KOPT-K1 (cell line): ENCODE measurements around the gene KLK6.

Source experiments
- H3K27ac ChIP-seq: fragments of 200-600 bp; sonication (generic); 2 replicates; pipeline ENCODE4 v1.5.1; 2016; ENCODE audit warnings: antibody characterized with exemption, mild to moderate bottlenecking, low read depth, low read length; ENCODE audit not compliant: poor library complexity, severe bottlenecking
- H3K36me3 ChIP-seq: fragments of 200-600 bp; sonication (generic); 2 replicates; pipeline ENCODE4 v1.5.1; 2017; ENCODE audit warnings: antibody characterized with exemption, mild to moderate bottlenecking, low read length, moderate library complexity; ENCODE audit not compliant: insufficient read depth
- H3K9me3 ChIP-seq: fragments of 200-600 bp; sonication (generic); 2 replicates; pipeline ENCODE4 v1.5.1; 2017; ENCODE audit warnings: antibody characterized with exemption, low read length, mild to moderate bottlenecking; ENCODE audit not compliant: insufficient read depth, poor library complexity, severe bottlenecking

The KLK6 gene

DNA sequence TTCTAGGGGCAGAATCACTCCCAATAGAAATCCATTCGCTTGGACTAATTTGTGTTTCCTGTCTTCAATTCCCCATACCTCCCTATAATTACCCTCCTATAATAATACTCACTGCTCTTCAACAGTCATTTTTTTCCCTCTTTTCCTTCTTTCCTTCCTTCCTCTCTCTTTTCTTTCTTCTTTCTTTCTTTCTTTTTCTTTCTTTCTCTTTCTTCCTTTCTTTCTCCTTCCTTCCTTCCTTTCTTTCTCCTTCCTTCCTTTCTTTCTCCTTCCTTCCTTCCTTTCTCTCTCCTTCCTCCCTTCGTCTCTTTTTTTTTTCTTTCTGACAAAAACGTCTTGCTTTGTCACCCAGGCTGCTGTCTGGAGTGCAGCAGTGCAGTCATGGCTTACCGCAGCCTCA, 24.6 kb downstream of the KLK6 start:
- Histone ChIP-seq H3K36me3 (no peaks in the 10 kb centered on the region), H3K27ac (no peak overlapping the region), H3K9me3 (no peaks in the 10 kb centered on the region)

DNA sequence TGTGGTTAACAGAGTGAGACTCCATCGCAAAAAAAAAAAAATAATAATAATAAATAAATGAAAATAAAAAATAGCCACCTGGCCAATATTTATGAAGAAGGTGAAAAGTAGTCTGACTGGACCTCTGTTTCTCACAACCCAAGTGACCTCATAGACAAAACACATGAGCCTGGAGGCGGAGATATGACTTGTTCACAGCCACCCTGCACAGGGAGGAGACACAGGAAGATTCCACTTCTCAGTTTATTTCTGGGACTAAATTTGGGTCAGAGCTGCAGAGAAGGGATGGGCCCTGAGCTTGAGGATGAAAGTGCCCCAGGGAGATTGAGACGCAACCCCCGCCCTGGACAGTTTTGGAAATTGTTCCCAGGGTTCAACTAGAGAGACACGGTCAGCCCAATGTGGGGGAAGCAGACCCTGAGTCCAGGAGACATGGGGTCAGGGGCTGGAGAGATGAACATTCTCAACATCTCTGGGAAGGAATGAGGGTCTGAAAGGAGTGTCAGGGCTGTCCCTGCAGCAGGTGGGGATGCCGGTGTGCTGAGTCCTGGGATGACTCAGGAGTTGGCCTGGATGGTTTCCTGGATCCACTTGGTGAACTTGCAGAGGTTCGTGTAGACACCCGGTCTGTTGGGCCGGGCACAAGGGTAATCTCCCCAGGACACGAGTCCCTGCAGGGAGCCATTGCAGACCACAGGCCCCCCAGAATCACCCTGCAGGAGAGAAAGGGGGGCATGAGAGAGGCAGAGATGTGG, 26.1 kb downstream of the KLK6 start:
- Histone ChIP-seq H3K36me3 (no peaks in the 10 kb centered on the region), H3K27ac (no peak overlapping the region), H3K9me3 (no peaks in the 10 kb centered on the region)

- Histone ChIP-seq H3K36me3 (no peaks in the 10 kb centered on the region), H3K27ac (no peak overlapping the region), H3K9me3 (no peaks in the 10 kb centered on the region)
Observed at GRCh38 chr19:50939596-50939995, 29.8 kb downstream of the KLK6 start.

DNA sequence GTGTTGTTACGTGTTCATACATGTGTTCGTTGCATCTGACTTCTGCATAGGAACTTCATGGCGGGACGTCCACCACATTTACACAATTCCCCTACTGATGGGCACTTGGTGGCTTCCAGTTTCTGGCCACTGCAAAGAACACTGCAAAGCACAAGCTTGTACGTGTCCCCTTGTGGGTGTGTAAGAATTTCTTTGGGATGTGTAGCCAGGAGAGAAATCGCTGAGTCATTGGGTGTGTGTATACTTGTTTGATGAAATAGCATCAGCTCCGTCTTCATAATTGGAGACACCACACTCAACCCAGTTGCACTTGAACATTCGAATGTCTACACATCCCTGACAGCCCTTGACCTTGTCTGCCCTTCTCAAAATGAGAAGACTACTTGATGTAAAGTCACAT, 35.8 kb downstream of the KLK6 start:
- Histone ChIP-seq H3K36me3 (no peaks in the 10 kb centered on the region), H3K9me3 (no peaks in the 10 kb centered on the region), H3K27ac (no peak overlapping the region)

- Histone ChIP-seq H3K27ac (no peak overlapping the region), H3K36me3 (no peaks in the 10 kb centered on the region), H3K9me3 (no peaks in the 10 kb centered on the region)
Observed at GRCh38 chr19:50932690-50933083, 36.7 kb downstream of the KLK6 start.

DNA sequence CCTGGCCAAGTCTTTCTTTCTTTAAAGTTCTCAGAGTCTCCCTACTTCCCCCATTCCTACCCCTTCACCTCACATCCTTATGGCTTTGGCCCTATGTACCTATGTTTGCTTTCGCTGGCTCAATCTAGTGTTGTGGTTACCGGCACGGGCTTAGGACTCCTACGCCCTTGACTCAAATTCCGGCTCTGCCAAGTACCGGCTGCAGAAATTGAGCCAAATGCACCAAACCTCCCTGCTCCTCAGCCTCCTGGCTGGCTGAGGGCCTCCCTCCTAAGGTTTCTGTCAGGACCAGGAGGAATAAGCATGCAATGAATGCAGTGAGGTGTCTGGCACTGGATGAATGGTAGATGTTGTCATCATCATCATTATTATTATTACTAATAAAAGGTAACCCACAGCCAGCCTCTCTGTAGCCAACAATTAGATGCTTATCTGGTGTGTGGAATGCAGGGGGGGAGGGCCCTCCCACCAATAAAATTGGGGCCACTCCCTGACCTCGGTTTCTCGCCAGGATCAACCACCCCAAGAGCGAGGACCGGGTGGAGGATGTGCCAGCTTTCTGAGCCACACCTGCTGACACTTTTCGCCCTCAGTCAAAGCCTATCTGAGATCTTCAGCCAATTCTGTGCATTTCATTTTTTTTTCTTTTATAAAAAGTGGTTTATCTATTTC, 37.2 kb downstream of the KLK6 start:
- Histone ChIP-seq H3K9me3 (no peaks in the 10 kb centered on the region), H3K36me3 (no peaks in the 10 kb centered on the region), H3K27ac (no peak overlapping the region)

- H3K9me3 ChIP-seq = no peaks in the 10 kb centered on the region
- H3K27ac ChIP-seq = no peak overlapping the region
- no peaks in the 10 kb centered on the region for H3K36me3 ChIP-seq
Observed at GRCh38 chr19:50931023-50931422, 38.4 kb downstream of the KLK6 start.

DNA sequence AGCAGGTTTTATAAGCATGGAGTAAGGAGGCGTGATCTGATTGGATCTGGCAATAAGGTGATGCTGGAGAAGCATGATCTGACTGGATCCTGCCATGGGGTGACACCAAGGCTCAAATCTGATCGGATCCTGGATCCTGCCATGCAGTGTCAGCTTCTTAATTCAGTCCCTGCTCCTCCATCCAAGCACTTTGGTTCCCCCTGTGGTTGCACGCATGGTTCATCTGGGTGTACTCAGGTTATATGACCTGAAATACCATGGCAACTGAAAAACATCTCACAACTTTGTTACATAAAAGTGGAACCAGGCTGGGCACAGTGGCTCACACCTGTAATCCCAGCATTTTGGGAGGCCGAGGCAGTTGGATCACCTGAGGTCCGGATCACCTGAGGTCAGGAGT, 40.6 kb downstream of the KLK6 start:
- no peaks in the 10 kb centered on the region for H3K9me3 ChIP-seq
- H3K36me3 ChIP-seq = no peaks in the 10 kb centered on the region
- no peak overlapping the region for H3K27ac ChIP-seq

GRCh38 chr19:50926144-50926543, 43.2 kb downstream of the KLK6 start:
- no peaks in the 10 kb centered on the region for H3K36me3 ChIP-seq
- no peaks in the 10 kb centered on the region for H3K9me3 ChIP-seq
- no peak overlapping the region for H3K27ac ChIP-seq

DNA sequence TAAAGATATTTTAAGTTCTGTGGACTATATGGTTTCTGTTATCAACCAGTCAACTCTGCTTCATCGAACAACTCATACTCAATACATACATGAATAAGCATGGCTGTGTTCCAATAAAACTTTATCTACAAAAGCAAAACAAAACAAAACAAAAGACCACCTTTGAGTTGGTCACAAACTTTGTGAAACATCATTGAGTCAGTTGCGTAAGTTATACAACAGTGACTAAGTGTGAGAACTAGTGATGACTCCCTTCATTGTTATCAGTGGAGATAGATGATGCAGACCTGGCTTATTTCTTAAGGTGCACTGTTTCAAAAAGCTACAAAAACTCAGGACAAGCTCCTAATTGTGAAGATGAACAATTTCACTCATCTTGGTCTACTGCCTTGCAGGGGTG, 43.7 kb downstream of the KLK6 start:
- no peaks in the 10 kb centered on the region for H3K9me3 ChIP-seq
- no peak overlapping the region for H3K27ac ChIP-seq
- no peaks in the 10 kb centered on the region for H3K36me3 ChIP-seq

- Histone ChIP-seq H3K36me3 (no peaks in the 10 kb centered on the region), H3K27ac (no peak overlapping the region), H3K9me3 (no peaks in the 10 kb centered on the region)
Observed at GRCh38 chr19:50924586-50924985, 44.8 kb downstream of the KLK6 start.

GRCh38 chr19:50922317-50922853, 47.0 kb downstream of the KLK6 start:
- no peak overlapping the region for H3K27ac ChIP-seq
- H3K36me3 ChIP-seq = no peaks in the 10 kb centered on the region
- H3K9me3 ChIP-seq = no peaks in the 10 kb centered on the region

GRCh38 chr19:50921426-50922316, 47.7 kb downstream of the KLK6 start:
- H3K36me3 ChIP-seq = no peaks in the 10 kb centered on the region
- H3K9me3 ChIP-seq = no peaks in the 10 kb centered on the region
- H3K27ac ChIP-seq = no peak overlapping the region

DNA sequence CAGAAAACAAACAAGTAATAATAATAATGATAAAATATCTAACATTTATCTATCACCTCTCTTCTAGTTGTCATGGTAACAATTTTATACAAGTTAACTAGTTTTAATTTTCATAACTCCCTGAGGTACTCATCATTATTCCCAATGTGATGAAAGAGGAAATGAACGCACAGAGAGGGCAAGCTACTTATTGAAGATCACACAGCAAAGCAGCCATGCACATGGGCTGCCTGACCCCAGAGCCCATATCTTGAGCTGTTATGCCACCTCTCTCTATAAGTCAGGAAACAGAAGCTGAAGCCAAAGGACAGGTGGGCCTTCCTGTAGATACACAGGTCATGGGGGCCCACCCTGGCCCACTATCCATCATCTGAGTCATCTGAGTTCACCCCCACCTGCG, 53.3 kb downstream of the KLK6 start:
- no peaks in the 10 kb centered on the region for H3K9me3 ChIP-seq
- H3K36me3 ChIP-seq = no peaks in the 10 kb centered on the region
- no peak overlapping the region for H3K27ac ChIP-seq
